Islet precursor cell (in vitro differentiated cells): ENCODE measurements around the gene FBXL2.
A peak's percentile ranks its signal among the peaks of the same experiment; 100 is the strongest.
"Not testable (repeated sequence)": the region's sequence is repeated elsewhere in the genome, so short reads cannot be mapped to it uniquely, and the experiment has no call there.

Experiments
- DNase-seq: peaks from one replicate; pipeline ENCODE4 v3.0.0-alpha.2; 2018

Gene FBXL2

DNA sequence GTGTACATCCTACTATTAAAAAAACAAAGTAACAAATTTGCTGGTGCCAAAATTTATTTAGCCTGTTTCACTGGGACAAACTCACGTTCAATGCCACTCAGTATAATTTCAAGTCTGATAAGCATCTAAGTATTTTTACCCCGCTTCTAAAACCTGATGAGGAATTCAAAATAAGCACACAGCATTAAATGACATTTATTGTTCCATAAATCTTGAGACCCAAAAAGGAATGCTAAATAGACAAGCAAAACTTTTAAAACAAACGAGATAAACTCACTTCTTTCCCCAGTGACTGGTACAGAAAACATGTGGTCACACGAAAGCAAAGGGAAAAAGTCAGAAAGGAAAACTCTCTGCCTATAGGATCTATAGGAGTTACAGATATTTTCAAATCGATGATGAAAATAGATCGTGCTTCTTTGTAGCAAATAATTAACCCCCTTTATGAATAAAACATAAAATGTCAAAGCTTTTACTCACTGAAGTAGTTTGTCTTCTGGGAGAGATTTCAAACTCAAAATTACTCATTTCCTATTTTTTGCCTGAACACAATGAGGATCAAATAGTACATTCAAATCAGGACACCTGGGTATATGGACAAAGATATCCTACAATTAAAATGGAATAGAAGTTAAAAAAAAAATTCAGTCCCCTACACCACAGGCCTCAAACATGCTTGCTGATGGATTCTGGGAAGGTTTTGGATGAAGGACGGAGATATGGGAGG lies 111.3 kb downstream of the FBXL2 start:
- DNase-seq = no peak

DNA sequence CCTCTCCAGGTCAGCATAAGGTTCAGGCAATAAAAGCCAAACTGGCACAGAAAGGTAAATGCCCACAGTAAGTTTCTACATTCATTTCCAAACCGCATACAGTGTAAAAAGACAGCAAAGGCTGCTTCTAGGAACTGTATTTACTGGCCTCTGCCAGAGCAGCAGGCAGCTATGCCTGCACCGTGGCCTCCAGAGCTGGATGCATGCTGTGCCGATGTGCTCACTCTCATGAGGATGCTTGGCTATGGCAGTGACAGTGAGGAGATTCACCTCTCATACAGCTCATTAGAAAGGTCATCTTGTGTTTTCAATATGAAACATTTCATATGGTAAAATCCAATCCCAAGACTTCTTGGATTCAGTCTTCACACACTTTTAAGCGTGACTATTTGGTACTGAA lies 112.7 kb downstream of the FBXL2 start:
- no peak for DNase-seq

DNA sequence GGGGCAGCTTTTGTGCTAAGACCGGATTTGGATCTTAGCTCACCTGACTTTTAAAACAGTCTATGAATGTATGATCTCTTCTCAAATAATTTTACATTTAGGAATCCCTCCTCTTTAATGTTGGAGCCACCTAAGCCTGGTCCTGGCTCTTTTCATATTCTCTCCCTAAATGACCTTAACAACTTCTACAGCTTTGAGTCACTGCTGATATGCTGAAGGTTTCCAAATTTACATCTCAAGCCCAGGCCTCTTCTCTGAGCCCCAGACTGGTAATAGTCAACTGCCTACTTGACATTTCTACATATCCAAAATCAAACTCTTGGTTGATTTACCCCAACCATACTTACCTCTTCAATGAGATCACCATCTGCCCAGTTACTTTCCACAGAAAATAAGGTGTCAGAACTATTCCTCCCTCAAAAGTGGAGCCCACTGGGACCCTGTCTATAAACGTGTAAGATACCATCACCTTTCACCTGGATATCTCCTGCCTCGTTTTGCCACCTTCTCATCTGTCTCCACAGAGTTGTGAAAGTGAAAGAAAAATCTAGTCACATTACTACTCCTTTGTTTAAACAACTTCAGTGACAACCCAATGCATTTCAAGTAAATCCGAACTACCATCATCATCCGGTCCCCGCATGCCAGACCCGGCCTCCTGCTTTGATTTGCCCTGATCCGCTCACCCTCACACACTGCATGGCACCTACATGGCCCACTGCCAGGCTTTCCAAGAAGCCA lies 114.2 kb downstream of the FBXL2 start:
- no peak for DNase-seq

DNA sequence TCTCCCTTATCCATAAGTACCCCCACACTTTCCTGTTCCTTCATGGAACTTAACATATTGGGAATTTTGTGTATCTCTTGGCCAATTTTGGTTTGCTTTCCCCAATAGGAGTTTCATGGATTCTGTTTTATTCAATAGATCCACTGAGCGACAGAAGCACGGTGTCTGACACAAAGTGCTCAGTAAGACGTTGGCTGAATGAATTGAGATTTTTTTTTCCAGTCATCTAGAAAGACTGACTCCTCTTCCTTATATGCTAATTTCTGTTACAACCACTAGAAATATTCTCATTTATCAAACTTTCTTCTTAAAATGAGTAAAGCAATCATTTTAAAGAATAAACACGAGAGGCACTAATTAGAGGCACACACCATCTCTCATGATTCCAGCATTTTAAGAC lies 114.9 kb downstream of the FBXL2 start:
- DNase-seq = no peak

DNA sequence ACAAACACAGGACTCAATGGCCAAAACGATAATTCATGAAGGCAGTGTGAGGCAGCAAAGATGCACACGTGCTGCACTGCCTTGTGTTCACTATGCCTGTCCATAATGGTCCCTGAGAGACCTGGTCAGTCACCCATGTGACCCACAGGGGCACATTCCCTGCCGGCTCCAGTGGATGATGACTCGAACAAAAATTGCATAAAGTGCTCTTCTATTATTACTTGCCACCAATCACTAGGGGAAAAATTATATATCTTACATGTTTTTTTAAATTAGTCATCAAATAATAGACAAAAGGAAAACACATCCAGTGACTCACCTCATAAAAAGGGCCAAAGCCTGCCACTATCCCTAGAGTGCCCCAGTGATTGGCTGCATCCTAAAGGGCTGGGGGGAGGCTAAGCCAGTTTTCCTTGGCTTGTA lies 115.5 kb downstream of the FBXL2 start:
- no peak for DNase-seq

DNA sequence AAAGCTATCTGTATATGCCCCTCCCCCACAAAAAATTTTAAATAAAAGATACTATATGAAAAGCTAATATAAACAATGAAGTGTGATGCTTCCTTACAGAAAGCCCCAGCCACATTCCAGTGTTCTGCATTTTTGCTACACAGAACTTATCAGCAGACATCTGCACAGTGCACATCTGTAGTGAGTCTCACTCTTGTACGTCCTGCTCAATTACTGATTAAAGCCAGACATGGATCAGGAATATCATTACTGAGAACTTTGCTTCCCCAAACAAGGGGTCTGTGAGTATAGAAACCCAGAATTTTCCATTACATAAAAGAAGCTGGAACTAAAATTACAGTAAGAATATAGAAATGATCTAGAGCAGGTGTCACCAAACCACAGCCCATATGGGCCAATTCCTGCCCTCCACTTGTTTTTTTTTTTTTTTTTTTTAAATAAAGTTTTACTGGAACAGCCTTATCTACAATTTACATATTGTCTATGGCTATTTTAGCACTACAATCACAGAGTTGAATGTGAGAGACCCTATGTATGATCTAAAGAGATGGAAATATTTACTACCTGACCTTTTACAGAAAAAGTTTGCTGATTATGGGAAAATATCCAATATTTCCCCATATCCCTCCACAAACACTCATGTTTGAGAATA lies 117.3 kb downstream of the FBXL2 start:
- no peak for DNase-seq

DNA sequence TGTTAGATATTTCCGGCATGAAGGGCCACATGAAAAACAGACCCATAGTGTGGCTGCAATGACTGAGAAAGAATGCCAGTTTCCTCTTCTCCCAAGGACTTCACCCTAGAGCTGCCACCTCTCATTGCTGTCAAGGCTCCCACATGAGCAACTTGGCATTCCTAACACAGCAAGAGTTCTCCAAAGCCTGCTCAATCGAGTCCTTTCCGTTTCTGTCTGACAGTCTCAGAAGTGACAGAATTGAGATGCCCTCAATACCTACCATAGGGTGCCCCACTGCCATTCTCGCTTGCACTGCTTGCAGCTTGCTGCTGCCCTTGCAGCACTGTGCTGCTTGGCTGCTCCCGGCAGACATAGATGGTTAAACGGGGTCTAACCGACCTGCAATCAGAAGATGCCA lies 118.7 kb downstream of the FBXL2 start:
- DNase-seq = no peak

DNA sequence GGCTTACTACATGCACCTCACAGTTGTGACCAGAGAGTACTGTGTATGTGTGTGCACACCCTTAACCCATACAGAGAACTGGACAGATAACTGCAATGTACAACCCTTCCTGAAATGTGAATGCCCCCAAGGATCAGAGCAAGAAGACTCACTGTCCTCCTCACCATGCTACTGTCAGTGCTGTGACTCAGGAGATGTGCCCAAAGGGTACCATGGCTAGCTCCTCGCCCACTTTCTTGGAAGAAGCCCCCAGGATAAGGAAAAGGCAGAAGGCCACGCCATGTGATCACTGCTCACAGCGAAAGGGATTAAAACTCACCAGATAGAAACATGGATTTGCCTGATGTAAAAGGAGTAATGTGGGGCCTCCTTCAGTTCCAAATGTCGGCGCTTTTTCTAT lies 121.2 kb downstream of the FBXL2 start:
- DNase-seq = no peak

DNA sequence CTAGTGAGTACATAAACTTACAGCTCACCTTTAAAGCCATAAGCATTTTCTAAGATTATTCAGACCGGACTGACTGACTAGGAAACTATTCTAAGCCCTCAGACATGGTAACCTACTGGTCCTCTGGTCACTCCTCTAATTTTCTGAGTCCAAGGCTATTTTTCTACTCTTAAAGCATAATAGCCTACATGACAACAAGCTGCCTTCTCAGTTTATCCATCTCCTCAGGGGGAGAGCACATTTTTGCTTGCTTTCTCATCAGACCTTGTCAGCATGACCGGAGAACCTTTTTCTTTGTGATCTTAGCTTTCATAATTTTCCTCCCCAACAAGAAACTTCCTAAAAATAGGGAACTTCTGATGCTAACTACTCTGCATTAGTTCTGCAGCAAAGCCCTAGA lies 124.5 kb downstream of the FBXL2 start:
- no peak for DNase-seq

DNA sequence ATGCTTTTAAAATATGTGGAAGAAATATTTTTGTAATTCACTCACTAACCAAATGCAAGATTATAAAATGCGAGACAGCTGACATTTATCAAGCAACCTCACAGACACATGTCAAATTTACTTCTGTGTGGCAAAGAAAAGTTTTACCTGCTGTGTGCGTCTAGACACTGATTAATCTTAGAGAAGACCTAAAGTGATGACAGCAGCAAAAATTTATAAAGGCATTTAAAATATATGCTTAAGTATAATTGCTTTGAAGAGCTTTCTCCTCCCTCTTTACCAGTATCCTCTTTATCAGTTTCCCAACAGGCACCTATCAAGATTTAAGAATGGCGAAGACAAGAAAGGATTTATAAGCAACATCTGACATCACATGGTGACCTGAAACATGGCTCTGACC lies 125.7 kb downstream of the FBXL2 start:
- no peak for DNase-seq

DNA sequence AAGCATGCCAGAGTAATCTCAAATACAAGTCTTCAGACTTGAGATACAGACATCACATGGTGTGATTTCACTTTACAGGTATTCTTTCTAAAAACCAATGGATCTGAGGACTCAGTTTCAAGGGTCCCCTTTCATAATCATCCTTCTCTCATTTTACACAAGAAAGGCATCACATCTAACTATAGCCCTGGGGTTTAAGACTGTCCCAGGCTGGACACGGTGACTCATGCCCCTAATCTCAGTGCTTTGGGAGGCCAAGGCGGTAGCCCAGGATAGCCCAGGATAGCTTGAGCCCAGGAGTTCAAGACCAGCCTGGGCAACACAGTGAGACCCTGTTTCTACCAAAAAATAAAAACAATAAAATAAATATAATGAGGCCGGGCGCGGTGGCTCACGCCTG lies 126.5 kb downstream of the FBXL2 start:
- peak; percentile 62 for DNase-seq

DNA sequence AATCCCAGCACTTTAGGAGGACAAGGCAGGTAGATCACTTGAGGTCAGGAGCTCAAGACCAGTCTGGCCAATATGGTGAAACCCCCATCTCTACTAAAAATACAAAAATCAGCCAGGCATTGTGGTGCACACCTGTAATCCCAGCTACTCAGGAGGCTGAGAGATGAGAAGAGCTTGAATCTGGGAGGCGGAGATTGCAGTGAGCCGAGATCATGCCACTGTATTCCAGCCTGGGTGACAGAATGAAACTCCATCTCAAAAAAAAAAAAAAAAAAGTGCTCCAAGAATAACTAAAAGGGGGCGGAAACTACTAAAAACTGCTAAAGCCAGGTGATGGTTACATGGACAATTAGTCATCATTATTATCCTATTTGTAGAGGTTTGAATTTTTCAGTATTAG lies 133.6 kb downstream of the FBXL2 start:
- DNase-seq = not testable (repeated sequence)

DNA sequence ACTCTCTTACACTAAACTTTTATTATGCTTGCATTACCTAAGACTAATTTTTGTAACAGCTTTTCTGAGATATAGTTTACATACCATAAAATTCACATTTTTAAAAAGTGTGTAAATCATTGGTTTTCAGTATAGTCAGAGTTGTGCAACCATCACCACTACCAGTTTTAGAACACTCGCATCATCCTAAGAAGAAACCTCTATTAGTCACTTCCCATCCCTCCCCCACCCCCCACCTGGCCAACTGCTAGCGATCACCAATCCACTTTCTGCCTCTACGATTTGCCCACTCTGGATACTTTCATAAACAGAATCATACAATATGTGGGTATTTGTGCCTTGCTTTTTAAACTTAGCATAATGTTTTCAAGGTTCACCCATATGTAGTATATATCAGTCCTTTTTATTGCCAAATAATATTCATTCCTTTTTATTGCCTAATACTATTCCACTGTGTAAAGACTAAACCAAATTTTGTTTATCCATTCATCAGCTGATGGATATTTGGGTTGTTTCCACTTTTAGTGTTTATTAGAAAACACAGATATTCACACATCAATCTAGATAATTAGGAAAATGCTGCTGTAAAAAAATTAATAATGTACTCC lies 139.9 kb downstream of the FBXL2 start:
- no peak for DNase-seq

DNA sequence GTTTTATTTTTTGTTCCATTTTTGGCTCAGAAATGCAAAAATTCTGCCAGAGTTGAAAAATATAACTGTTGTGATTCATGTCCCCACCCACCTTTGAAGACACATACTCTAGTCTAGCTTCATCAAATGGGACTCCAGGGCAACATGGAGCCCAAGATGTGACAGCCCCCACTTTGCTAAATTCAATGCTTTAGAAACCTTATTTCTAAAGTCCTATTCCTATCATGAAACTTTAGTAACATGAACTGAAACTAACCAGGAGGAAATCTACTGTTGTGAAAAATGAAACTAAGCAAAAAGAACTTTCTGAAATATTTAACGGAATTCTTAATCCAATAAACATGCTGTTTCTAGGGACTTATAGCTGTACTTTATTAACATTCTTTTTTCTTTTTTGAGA lies 142.7 kb downstream of the FBXL2 start:
- no peak for DNase-seq

DNA sequence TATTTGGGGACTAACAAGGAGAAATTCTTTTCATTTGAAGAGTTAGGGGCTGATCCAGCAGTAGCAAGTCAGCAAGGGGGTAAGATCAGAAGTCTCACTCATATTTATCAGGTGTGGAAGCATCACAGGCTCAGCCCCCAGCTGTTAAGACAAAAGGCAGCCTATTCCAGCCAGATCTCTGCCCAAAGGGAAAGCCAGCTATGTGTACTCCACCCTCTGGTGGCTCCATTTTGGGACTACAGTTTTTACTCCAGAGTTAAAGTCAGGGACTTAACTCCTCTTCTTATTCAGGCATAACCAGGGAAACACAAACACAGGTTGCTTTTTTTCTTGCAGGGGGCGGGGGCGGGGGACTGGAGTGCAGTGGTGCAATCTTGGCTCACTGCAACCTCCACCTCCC lies 143.7 kb downstream of the FBXL2 start:
- no peak for DNase-seq

DNA sequence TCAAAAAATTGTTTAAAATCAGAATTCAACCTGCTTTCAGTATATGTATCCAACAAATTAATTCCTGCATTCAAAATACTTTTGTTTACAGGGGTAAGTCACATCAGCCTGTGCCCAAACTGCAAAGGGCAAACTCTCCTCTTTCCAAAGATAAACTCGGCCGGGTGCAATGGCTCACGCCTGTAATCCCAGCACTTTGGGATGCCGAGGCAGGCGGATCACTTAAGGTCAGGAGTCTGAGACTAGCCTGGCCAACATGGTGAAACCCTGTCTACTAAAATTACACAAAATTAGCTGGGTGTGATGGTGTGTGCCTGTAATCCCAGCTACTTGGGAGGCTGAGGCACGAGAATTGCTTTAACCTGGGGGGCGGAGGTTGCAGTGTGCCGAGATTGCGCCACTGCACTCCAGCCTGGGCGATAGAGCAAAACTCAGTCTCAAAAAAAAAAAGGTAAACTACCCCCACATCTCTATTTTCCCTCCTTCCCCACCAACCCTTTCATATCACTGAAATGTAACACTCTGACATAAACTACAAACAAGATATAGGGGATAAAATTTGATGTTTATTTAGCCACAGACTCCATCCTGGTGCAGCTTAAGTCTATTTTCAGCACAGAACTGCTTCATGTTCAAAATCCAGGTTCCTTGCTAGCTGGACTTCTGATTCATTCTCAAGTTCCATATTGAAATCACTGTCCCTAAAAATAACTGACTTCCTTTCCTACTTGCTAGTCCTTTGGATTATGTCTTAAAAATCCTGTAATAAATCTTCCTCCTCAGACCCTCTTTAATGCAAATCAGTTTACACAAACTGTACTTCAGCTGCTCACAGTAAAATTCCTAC lies 147.6 kb downstream of the FBXL2 start:
- DNase-seq = no peak

DNA sequence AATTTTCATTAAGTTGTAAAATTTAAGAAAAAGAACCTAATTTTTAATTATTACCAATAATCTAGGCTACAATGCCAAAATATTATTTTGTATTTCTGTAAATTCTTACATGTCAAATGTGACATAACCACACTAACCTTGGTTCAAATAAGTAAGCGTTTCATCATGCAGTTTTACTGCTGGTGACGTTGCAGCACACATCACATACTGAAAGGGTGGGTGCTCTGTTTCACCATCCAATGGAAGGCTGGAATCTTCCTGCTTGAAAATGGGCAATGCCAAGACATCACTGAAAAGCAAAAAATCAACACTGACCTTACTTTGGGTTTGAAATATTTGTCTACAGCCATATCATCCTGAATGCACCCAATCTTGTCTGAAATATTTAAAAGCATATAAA lies 148.2 kb downstream of the FBXL2 start:
- DNase-seq = no peak

DNA sequence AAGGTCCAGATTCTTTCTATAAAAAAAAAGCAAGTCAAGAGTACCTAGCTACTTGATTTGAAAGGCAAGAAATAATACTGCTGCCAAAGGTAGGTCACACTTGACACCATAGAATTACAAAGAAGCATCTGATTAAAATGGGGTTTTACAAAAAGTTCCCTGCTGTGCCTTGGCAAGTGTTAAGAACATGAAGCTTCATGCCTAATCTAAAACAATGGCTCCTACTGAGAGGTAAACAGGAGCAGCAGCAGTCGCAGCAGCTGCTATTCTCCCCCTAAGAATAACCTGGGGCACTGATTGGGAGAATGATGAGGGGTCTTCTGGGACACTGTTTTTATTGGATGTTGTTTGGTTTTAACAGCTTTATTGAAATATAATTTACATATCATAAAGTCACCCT lies 148.8 kb downstream of the FBXL2 start:
- DNase-seq = no peak

DNA sequence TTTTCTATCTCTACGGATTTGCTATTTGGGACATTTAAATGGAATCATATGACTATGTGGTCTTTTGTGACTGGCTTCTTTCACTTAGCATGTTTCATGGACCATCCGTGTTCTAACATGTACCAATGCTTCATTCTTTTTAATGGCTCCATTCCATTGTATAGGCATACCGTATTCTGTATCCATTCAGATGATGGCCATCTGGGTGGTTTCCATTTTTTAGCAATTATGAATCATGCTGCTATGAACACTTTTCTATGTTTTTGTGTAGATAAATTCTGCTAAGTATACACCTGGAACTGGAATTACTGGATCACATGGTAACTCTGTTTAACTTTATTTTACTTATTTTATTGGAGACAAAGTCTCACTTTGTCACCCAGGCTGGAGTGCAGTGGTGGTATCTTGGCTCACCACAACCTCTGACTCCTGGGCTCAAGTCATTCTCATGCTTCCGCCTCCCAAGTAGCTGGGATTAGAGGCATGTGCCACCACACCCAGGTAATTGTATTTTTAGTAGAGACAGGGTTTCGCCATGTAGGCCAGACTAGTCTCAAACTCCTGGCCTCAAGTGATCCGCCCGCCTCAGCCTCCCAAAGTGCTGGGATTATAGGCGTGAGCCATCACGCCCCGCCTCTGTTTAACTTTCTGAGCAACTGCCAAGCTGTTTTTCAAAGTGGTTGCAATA lies 149.5 kb downstream of the FBXL2 start:
- DNase-seq = no peak

DNA sequence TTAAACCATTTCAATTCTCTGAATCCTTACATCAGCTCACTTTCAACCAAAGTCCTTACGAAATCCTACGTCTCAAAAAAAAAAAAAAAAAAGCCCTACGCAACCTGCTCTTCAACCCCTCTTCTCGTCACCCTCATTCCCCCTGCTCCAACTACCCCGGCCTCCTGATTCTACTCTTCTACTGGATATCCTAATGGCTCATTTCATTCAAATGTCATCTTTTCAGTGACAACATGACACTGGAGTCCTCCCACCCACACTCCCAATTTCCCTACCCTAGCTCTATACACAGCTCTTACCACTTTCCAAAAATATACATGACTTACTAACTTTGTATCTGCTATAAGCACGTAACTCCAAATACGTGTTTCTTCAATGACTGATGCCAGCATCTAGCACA lies 151.5 kb downstream of the FBXL2 start:
- DNase-seq = no peak

DNA sequence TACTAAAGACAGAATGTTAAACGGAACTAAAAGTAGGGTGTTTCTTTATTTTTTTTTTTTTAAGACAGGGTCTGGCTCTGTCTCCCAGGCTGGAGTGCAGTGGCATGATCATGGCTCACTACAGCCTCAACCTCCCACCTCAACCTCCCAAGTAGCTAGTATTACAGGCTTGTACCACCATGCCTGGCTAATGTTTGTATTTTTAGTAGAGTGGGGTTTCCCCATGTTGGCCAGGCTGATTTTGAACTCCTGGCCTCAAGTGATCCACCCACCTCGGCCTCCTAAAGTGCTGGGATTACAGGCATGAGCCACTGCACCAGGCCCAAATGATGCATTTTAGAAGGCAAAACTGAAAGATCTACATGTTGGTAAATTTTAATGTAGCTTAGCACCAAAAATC lies 152.1 kb downstream of the FBXL2 start:
- not testable (repeated sequence) for DNase-seq

DNA sequence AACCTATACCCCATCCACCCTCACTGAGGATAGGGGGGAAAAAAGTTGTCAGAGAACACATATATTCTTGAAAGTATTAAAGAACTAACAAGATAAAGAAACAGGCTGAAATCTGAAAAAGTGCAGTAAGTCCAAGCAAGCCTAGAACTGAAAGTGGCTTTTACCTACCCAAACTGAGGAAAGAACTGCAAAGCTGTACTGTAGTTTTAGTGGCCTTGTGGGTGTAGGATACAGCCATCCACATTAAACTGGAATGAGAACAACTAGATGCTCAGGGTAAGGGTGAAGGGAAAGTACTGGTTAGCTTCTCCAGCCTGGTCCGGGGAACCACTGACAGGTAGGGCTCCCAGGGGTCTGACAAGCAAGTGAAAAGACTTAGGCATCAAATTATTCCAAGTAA lies 152.8 kb downstream of the FBXL2 start:
- DNase-seq = no peak
